ENCODE measurements around the gene DLGAP3.
A peak's percentile ranks its signal among the peaks of the same experiment; 100 is the strongest.

Gene DLGAP3

DNA sequence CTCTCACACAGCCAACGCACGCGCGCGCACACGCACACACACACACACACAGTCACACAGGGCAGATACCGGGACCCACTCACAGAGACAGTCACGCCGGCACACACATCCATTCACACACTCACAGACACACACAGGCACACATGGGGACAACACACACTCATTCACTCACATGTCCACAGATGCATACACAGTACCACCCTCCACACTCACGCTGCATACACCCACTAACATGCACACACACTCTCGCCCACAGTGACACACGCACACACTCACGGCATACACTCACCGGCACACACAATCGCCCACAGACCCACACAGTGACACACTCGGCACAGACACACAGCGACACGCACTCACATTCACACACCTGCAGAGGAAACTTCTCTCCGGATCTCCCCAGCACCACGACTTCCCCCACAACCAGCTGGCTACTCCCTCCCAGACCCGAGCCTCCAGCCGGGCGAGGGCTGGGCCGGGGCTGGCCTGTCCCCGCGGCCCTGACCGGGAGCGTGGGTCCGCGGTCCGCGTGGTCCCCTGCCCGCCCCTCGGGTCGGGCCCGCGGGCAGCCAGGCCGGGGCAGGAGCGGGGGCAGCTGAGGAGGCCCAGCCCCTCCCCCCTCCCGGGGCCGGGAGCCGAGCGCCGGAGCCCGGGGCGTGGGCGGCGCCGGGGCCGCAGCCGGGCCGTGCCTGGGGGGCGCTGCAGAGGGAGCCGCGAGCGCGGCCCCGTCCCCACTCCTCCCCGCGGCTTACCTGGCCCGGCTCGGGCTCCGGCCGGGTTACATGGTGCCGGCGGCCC lies 552 bp downstream of the DLGAP3 start:
- DNase-seq: no peak

GRCh38 chr1:34928066-34928696 lies 1.3 kb downstream of the DLGAP3 start:
- no peak for DNase-seq

DNA sequence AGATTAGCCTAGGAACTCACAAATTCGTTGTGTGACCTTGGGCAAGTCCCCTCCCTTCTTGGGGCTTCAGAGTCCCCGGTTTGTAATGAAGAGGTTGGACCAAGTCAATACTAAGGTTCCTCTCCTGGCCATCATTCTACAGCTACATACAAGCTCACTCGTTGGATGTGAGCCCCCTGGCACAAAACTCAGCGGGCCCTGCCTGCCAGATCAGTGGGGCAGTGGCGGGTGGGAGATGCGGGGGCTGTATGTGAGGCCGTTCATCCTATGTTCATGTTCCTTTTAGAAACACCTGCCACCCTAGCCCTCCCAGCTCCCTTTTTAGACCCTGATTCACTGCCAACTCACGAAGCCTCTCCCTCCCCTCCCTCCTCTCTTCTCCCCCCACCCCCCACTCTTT lies 2.1 kb downstream of the DLGAP3 start:
- no peak for DNase-seq

- no peak for DNase-seq
These were observed 2.6 kb downstream of the DLGAP3 start for GRCh38 chr1:34926894-34927293.

- DNase-seq: no peak
These were observed 3.3 kb downstream of the DLGAP3 start for GRCh38 chr1:34926156-34926555.

DNA sequence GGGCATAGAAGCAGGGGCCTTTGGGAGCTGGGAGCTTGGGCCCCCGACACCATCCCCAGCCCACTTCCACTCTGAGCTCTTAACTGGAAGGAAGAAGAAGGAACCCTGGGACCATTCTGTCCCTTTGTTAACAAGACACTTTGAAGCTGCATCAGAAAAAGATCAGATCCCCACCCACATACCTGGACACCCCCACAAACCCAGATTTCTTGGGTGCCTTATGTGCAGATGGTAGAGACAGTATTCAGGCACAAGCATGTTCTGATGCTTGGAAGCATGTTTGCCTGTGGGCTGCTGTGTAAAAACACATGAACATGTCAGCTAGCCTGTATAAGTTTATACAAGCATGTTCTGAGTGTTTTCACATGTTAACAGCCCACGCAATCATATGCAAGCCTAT lies 3.7 kb downstream of the DLGAP3 start:
- no peak for DNase-seq

GRCh38 chr1:34924759-34925555 lies 4.5 kb downstream of the DLGAP3 start:
- no peak for DNase-seq

DNA sequence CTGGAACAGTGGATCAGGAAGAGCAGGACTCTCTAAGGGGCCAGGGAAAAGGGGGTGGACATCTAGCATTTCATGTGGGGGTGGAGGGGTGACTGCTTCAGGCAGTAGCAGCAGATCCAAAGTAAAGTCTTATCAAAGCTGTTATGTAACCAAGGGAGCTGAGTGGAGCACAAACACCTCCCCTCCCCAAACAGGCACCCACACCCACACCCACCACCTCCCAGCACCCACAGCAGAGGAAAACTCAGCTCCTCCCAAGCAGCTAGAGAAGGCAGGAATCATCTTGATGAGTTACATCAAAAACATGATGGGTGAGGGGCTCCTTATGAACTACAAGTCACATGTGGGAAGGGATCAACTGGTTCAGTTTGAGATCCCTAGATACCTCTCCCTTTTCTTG lies 6.0 kb downstream of the DLGAP3 start:
- no peak for DNase-seq

GRCh38 chr1:34918977-34919561 lies 10.4 kb downstream of the DLGAP3 start:
- DNase-seq: peak; percentile 62

DNA sequence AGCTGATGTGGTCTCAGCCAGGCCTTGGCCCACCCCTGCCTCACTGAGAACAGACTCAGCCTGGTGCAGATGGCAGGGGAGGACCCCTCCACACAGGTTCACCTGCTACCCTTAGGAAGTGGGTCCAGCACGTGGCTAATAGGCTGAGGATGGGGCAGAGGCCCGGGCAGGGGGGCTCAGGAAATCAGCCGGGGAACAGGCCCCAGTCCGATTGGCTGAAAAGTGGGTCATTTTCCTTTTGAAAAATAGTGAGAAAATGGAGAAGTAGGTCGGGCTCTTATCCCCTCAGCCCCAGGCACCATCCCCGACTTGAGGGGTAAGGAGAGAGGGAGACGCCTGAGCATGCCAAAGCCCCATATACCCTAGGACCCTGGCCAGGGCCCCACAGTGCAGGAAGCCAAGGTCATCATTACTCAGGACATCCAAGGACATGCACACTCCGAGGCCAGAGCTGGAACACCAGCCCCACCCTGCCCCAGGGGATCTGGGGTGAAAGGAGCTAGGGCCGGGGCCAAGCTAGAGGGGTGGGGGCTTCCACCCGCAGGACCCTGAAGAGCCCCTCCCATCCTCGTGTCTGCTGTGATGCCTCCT lies 11.0 kb downstream of the DLGAP3 start:
- DNase-seq: no peak

DNA sequence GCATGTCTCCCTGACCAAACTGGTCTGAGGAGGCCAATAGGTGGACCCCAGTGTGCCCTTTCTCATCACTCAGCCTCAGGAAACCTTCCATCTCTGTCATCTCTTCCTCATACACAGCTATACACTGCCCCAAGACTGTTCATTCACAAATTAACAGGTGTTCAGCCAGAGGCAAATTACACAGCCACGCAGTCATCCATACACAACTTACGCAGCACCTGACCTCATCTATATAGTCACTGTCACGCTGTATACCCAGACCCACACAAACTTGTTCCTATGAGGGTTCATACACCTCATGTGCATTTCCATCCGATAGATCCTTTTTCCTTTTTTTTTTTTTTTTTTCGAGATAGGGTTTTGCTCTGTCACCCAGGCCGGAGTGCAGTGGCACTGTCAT lies 12.4 kb downstream of the DLGAP3 start:
- no peak for DNase-seq

GRCh38 chr1:34916104-34916503 lies 13.3 kb downstream of the DLGAP3 start:
- DNase-seq: no peak

GRCh38 chr1:34915521-34915920 lies 13.9 kb downstream of the DLGAP3 start:
- DNase-seq: peak; percentile 38

GRCh38 chr1:34914958-34915357 lies 14.5 kb downstream of the DLGAP3 start:
- no peak for DNase-seq

GRCh38 chr1:34911465-34911864 lies 18.0 kb downstream of the DLGAP3 start:
- peak; percentile 13 for DNase-seq

GRCh38 chr1:34910425-34910824 lies 19.0 kb downstream of the DLGAP3 start:
- no peak for DNase-seq

GRCh38 chr1:34908369-34908768 lies 21.1 kb downstream of the DLGAP3 start:
- DNase-seq: no peak

DNA sequence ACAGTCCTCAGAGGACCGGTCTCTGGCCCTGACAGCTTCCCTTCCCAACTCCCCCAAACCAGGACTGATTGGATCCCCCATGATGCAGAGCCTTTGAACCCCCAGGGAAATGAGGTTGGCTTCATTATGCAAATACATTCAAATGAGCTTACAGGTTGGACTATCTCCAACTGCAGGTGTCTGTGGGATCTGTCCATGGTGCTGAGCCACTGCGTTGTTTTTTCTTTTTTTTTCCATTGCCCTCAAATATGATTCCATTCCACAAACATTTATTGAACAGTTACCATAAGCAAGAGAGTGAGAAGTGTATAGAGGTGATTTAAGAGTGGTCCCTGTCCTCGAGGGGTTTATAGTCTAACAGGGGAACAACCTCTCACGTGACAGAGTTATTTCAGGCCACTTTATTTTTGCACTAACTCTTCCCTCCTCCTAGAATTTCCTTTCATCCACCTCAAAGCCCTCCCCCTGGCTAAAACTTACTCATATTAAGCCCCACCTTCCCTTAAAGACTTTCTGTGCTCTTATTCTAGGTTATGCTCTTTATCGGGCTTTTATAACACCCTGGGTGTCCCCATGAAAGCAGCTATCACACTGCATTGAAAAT lies 21.9 kb downstream of the DLGAP3 start:
- DNase-seq: no peak

- DNase-seq: no peak
These were observed 22.7 kb downstream of the DLGAP3 start for GRCh38 chr1:34906756-34907155.

DNA sequence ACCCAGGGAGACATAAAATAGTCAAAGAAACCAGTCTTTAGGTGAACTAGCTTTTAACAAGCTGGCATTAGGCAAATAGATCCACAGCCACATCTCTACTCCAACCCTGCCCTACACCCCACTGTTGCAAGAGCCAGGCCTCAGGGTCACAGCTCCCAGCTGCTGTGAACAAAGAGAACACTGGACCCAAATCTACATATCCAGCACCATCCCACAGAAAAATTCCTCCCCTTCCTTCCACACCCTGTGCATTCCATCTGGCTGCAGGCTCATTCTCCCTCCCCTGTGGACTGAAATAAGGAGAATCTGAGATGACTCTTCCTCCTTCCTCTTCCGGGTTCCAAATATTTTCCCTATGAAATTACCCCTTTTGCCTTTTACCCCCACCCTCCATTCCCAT lies 23.2 kb downstream of the DLGAP3 start:
- no peak for DNase-seq

DNA sequence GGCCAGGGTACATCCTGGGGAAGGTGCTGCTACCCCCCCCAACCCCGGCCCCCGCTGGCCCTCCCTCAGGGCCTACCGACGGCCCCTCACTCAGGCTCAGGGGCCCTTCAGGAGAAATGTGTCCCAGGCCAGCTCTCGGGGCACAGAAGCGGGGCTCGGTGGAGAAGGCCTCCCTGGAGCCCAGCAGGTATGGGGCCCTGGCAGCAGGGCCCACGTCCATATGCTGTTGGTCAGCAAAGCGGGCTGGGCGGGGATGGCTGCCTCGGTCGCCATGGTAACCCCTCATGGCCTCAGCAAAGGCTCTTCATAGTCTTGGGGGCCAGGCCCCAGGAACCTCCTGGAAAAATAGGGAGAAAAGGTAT lies 24.4 kb downstream of the DLGAP3 start:
- no peak for DNase-seq

DNA sequence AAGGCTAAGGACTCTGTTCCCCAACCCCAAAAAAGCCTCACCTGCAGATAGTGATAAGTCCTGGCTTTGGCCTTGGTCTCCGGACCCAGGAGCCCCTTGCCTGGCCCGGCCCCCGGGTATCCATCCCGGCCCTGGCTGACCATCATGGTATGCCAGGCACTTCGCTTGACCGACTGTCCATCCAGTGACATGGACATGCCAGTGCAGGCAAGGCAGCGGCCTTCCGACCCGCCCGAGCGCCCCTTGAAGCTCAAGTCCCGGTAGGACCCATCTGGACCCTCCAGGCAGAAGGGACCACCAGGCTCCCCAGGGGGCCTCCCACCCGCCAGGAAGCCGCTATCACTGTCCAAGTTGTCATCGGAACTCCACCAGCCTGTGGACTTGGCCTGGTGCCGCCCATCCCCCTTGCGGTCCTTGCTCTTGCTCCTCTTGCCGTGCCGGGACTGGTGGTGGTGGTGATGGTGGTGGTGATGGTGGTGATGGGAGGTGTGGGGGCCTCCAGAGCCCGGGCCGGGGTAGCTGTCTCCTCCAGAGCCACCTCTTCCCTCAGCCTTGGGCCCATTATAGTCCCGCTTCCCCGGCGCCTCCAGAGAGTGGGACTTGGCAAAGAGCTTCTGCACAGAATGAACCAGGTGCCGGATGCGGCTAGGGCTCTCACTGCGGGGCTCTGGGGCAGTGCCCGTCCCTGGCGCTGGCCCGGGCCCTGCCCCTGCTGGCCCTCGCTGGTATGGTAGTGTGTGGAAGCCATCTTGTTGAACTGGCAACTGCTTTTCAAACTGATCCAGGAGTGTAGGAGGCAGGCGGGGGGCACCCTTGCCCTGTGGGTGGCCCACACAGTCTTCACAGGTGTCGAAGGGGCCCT lies 25.0 kb downstream of the DLGAP3 start:
- no peak for DNase-seq
